Caco-2 (cell line): ENCODE data around the gene BRSK2. TPM values are rescaled to one million over a fixed set of nuclear protein-coding genes. Genes with fewer than 3 reads are reported as not detected.

Source experiments
- BruUV-seq: library from RNA; stranded (reverse); fragments of 400-500 nt; replicated peaks from 2 replicates; lab custom pipeline; 2021; lab: Mats Ljungman, UMichigan
- CTCF ChIA-PET: fragments of 300-600 bp; sonication (Branson Sonifier 250); formaldehyde crosslinking; loops from one replicate; lab custom pipeline; 2022; ENCODE audit warnings: antibody characterized with exemption; lab: Charles Lee
- POLR2A ChIA-PET: fragments of 300-600 bp; sonication (Branson Sonifier 250); formaldehyde crosslinking; loops from one replicate; lab custom pipeline; 2022; ENCODE audit warnings: antibody characterized with exemption; lab: Charles Lee
- DNase-seq, 2 experiments: peaks; one replicate each; pipeline versions ENCODE4 v3.0.0 to v3.0.0-alpha.2; 2020 to 2022
- H3K27me3 ChIP-seq: replicated peaks from 2 replicates; pipeline ENCODE4 v1.6.0; 2011; ENCODE audit warnings: low read length; ENCODE audit not compliant: control insufficient read depth, insufficient read depth
- H3K36me3 ChIP-seq: 2 replicates; pipeline ENCODE4 v1.5.1; 2011; ENCODE audit warnings: low read length; ENCODE audit not compliant: control insufficient read depth, insufficient read depth
- H3K4me1 ChIP-seq: fragments of 250-450 bp; sonication (Bioruptor Pico); 2 replicates; pipeline ENCODE4 v1.5.1; 2020; ENCODE audit warnings: mild to moderate bottlenecking
- H3K4me3 ChIP-seq: 2 replicates; pipeline ENCODE4 v1.5.1; 2011; ENCODE audit warnings: low read depth, mild to moderate bottlenecking, control low read depth, low read length
- H3K9me3 ChIP-seq: fragments of 250-450 bp; sonication (Bioruptor Pico); 2 replicates; pipeline ENCODE4 v1.5.1; 2020; ENCODE audit warnings: mild to moderate bottlenecking, moderate library complexity
- H3K27ac Mint-ChIP-seq: one replicate; pipeline ENCODE4 v1.8.0; 2022; ENCODE audit warnings: mixed read lengths; ENCODE audit not compliant: unreplicated experiment
- H3K27me3 Mint-ChIP-seq: one replicate; pipeline ENCODE4 v1.8.0; 2022; ENCODE audit warnings: mixed read lengths; ENCODE audit not compliant: insufficient read depth, unreplicated experiment
- H3K36me3 Mint-ChIP-seq: one replicate; pipeline ENCODE4 v1.8.0; 2022; ENCODE audit warnings: mild to moderate bottlenecking, mixed read lengths; ENCODE audit not compliant: insufficient read depth, unreplicated experiment
- H3K4me1 Mint-ChIP-seq: one replicate; pipeline ENCODE4 v1.8.0; 2022; ENCODE audit warnings: low read depth, mixed read lengths; ENCODE audit not compliant: unreplicated experiment
- H3K4me3 Mint-ChIP-seq: one replicate; pipeline ENCODE4 v1.8.0; 2022; ENCODE audit warnings: mild to moderate bottlenecking, moderate library complexity, mixed read lengths; ENCODE audit not compliant: unreplicated experiment
- H3K9me3 Mint-ChIP-seq: one replicate; pipeline ENCODE4 v1.8.0; 2022; ENCODE audit warnings: mixed read lengths; ENCODE audit not compliant: unreplicated experiment
- intact Hi-C: fragments of 100-400 bp; cut with micrococcal nuclease; formaldehyde crosslinking; loops from one replicate; pipeline ENCODE4 v1.10.0; 2022; ENCODE audit not compliant: unreplicated experiment
- total RNA-seq: library from RNA; stranded (reverse); gene quantifications from 2 replicates; pipeline ENCODE4 v1.2.3, GENCODE V29; 2022
- TF ChIP-seq, protein P1 (sequence below), 2 experiments: fragments of 200-600 bp in 1 of 2; IDR thresholded peaks; 1 replicate in 1 of 2; 2 replicates in 1 of 2; pipeline versions ENCODE4 v1.5.1 to v1.8.0; 2011 to 2022; ENCODE audit warnings: antibody characterized with exemption in 1 of 2, control low read depth in 1 of 2, inconsistent platforms in 1 of 2, low read depth in 1 of 2, low read length in 1 of 2, mild to moderate bottlenecking in 1 of 2, moderate library complexity in 1 of 2; ENCODE audit not compliant: insufficient read depth in 1 of 2, severe bottlenecking in 1 of 2, unreplicated experiment in 1 of 2

The BRSK2 gene
- total RNA-seq, 1 experiment from 2014 or later = 32.8 TPM

DNA sequence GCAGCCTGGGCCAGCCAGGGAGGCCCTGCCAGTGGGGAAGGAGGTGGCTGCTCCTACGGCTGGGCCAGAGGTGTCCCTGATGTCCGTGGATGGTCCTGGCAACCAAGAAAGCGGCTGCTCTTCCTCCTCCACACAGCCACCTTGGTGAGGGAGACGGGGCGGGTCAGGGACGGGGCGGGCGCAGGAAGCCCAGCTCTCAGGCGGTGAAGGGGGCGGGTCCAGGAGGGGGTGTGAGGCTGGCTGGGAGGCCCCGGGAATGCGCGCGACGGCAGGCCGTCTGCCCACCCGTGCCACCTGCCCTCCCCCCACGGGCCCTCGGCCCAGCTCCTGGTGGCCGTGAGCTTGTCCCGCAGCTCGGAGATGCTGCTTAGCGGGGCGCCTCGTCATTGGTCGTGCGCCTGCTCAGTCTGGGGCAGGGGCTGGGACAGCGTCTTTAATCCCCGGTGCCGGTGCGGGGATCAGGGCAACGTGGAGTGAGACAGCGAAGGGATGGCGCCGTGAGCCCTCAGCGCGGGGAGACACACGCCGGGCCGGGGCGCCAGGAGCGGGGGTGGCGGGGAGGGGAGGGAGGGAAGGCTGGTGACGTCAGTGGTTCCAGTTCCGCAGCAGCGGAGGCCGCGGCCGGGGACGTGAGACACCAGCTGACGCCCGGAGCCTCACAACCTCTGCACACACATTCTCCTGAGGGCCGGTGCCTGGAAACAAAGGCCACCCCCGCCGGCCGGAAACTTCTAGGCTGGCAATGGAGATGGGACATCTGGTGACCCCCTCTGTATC is 6.7 kb upstream of the BRSK2 start:
- Histone ChIP-seq H3K36me3 (no peaks in the 10 kb centered on the region), H3K4me1 (no peaks in the 10 kb centered on the region; the same call in 1 of the 2 replicates), H3K4me3 (peak overlapping the region; percentile 76), H3K9me3 (peaks cover 3% of the 10 kb centered on the region; the same call in 1 of the 2 replicates), H3K27me3 (no peaks in the 10 kb centered on the region)
- no TSS peak for BruUV-seq
- H3K4me3 Mint-ChIP-seq = peak overlapping the region; percentile 83
- intact Hi-C loops = no loop called here
- ChIA-PET CTCF (interaction anchor here (0.9 kb wide), 1 partner anchor 72 kb away, joined by 6 read pairs; no protein-coding TSS in a partner anchor), POLR2A (interaction anchor here (1.0 kb wide), 1 partner anchor 73 kb away, joined by 4 read pairs; the partner anchor contains the start of gene TOLLIP)
- H3K27ac Mint-ChIP-seq = peak overlapping the region; percentile 87
- DNase-seq = peak; percentile 78 to 84
- peaks cover 9% of the 10 kb centered on the region for H3K9me3 Mint-ChIP-seq
- no peaks in the 10 kb centered on the region for H3K4me1 Mint-ChIP-seq
- H3K27me3 Mint-ChIP-seq = no peaks in the 10 kb centered on the region
- H3K36me3 Mint-ChIP-seq = no peaks in the 10 kb centered on the region
- TF ChIP-seq, protein P1, sequence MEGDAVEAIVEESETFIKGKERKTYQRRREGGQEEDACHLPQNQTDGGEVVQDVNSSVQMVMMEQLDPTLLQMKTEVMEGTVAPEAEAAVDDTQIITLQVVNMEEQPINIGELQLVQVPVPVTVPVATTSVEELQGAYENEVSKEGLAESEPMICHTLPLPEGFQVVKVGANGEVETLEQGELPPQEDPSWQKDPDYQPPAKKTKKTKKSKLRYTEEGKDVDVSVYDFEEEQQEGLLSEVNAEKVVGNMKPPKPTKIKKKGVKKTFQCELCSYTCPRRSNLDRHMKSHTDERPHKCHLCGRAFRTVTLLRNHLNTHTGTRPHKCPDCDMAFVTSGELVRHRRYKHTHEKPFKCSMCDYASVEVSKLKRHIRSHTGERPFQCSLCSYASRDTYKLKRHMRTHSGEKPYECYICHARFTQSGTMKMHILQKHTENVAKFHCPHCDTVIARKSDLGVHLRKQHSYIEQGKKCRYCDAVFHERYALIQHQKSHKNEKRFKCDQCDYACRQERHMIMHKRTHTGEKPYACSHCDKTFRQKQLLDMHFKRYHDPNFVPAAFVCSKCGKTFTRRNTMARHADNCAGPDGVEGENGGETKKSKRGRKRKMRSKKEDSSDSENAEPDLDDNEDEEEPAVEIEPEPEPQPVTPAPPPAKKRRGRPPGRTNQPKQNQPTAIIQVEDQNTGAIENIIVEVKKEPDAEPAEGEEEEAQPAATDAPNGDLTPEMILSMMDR (IDR thresholded peaks at IDR 0.05; ENCODE audit: insufficient read depth in 1 of 2, low read depth in 1 of 2, low read length in 1 of 2, severe bottlenecking in 1 of 2, unreplicated experiment in 1 of 2) = no peak

DNA sequence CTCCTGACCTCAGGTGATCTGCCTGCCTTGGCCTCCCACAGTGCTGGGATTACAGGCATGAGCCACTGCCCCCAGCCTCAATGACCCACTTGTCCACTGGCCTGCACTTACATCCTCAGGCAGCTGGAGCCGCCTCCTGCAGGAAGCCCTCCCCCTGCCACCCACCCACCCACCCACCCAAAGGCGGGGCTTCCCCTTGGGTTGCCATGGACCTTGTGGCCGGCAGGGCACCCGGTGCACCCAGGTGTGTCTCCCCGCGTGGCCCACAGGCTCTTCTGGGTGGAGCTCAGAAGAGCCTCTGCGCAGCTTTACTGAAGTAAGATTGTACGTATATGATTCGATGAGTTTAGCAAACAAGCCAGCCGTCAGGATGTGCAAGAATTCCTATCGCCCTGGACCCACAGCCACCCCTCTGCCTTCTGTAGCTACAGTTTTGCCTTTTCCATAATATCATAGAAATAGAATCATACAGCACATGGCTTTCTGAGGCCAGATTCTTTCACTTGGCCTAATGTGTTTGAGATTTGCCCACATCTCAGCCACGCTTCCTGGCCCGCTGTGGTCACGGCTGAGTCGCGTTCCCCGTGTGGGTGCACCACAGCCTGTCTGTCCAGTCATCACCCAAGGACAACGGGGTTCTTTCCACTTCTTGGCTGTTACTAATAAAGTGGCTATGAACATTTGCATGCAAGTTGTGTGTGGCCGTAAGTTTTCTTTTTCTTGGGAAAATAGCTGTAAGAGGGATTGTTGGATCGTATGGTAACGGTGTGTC is 5.3 kb upstream of the BRSK2 start:
- intact Hi-C loops = no loop called here
- Histone ChIP-seq H3K36me3 (no peaks in the 10 kb centered on the region), H3K27me3 (no peaks in the 10 kb centered on the region), H3K9me3 (peaks cover 2% of the 10 kb centered on the region; the same call in 1 of the 2 replicates), H3K4me1 (peaks cover 7% of the 10 kb centered on the region), H3K4me3 (no peak overlapping the region)
- ChIA-PET POLR2A (no interaction called here), CTCF (no interaction called here)
- Mint-ChIP-seq H3K36me3 (no peaks in the 10 kb centered on the region), H3K27ac (no peak overlapping the region), H3K27me3 (no peaks in the 10 kb centered on the region), H3K4me3 (no peak overlapping the region), H3K4me1 (no peaks in the 10 kb centered on the region), H3K9me3 (peaks cover 9% of the 10 kb centered on the region)
- TF ChIP-seq, protein P1 (IDR thresholded peaks at IDR 0.05; ENCODE audit: insufficient read depth in 1 of 2, low read depth in 1 of 2, low read length in 1 of 2, severe bottlenecking in 1 of 2, unreplicated experiment in 1 of 2) = no peak
- DNase-seq = no peak
- no TSS peak for BruUV-seq

- CTCF ChIA-PET = no interaction called here
- Mint-ChIP-seq H3K4me1 (peaks cover 9% of the 10 kb centered on the region), H3K27ac (no peak overlapping the region), H3K4me3 (peak overlapping the region; percentile 47), H3K36me3 (peaks cover 5% of the 10 kb centered on the region), H3K27me3 (no peaks in the 10 kb centered on the region), H3K9me3 (no peaks in the 10 kb centered on the region)
- peaks cover 7% of the 10 kb centered on the region for H3K4me1 ChIP-seq
- intact Hi-C loops = no loop called here
- TF ChIP-seq, protein P1 (IDR thresholded peaks at IDR 0.05; ENCODE audit: insufficient read depth in 1 of 2, low read depth in 1 of 2, low read length in 1 of 2, severe bottlenecking in 1 of 2, unreplicated experiment in 1 of 2) = no peak
- no peaks in the 10 kb centered on the region for H3K36me3 ChIP-seq
- H3K4me3 ChIP-seq = no peak overlapping the region
- no peaks in the 10 kb centered on the region for H3K9me3 ChIP-seq
- H3K27me3 ChIP-seq = no peaks in the 10 kb centered on the region
- POLR2A ChIA-PET = no interaction called here
- BruUV-seq = no TSS peak
- no peak for DNase-seq
Observed at GRCh38 chr11:1387521-1387920, 2.2 kb upstream of the BRSK2 start.
